NCI-H1092 (cell line): Measurements from ENCODE around the gene TRIP13.
"Not testable (repeated sequence)": the region's sequence is repeated elsewhere in the genome, so short reads cannot be mapped to it uniquely, and the experiment has no call there.

Experiments
- DNase-seq: peaks from one replicate; lab custom pipeline; 2025; lab: John Stamatoyannopoulos, UW

Gene TRIP13

DNA sequence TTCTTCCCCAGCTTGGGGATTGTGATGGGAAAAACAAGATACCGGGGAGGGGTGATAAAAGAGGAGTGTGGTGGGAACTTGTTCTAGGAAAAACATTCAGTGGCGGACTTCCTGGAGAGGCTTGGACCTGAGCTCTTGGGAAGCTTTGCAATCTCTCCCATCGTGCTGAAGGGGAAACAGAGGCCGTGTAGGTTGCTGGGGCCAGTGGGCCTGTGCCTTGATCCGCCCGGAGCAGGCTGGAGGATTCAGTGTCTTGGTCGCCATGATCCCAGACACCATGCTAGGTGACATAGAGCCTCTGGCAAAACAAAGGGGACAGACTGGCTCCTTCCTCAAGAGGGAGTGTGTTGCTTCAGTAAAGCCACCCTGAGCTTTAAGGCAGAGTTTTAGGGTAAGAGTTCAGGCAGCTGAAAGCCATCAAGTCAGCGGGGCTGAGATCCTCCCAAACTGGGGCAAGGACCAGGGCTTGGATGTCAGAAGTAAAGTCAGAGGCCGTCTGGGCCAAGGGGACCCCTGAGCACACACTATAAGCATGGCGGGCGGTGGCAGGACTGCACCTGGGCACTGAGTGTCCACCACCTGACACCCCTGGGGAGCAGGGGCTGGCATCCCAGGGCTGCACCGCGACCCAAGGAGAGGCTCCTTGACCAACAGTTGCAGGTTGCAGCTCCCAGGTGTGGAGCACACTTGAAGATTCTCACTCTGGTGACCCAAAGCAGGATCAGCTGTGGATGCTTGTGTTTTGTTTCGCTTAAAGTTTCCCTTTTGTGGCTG, 44.7 kb downstream of the TRIP13 start:
- no peak for DNase-seq

- DNase-seq: no peak
Observed at GRCh38 chr5:939368-939767, 46.7 kb downstream of the TRIP13 start.

DNA sequence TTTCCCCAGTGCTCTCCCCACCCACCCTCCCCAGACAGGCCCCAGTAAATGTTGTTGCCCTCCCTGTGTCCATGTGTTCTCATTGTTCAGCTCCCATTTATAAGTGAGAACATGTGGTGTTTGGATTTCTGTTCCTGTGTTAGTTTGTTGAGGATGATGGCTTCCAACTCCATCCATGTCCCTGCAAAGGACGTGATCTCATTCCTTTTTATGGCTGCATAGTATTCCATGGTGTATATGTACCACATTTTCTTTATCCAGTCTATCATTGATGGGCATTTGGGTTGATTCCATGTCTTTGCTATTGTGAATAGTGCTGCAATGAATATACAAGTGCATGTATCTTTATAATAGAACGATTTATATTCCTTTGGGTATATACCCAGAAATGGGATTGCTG, 48.1 kb downstream of the TRIP13 start:
- DNase-seq: not testable (repeated sequence)

GRCh38 chr5:943201-943917, 50.7 kb downstream of the TRIP13 start:
- no peak for DNase-seq

DNA sequence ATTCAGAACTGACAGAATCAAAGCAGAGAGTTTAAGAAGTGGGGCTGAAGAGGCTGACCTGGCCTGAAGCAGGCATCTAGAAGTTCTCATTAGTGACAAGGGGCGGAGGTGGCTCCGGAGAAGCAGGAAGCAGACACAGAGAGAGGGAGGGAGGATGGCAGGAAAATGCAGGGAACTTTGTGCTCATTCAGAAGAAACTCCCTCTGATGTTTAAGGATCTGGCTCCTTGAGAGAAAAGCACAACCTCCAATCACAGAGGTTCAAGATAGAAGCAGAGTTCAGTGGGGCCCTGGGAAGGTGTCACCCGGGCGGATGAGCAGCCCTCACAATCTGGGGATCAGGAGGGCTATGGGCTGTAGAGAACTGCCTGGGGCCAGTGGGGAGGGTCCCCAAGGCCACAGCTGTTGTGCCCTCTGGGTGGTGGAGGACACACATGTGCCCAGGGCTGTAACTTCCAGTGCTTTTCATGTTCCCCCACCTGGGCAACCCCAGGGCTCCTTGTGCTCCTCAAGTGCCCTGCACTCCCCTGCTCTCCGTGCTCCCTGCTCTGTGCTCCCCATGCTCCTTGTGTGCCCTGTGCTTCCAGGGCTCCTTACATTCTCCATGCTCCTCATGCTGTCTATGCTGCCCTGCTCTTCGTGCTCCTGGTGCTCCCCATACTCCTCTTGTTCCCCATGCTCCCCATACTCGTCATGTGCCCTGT, 51.4 kb downstream of the TRIP13 start:
- no peak for DNase-seq

GRCh38 chr5:944621-944927, 51.9 kb downstream of the TRIP13 start:
- no peak for DNase-seq

- DNase-seq: no peak
Observed at GRCh38 chr5:944992-945685, 52.5 kb downstream of the TRIP13 start.

DNA sequence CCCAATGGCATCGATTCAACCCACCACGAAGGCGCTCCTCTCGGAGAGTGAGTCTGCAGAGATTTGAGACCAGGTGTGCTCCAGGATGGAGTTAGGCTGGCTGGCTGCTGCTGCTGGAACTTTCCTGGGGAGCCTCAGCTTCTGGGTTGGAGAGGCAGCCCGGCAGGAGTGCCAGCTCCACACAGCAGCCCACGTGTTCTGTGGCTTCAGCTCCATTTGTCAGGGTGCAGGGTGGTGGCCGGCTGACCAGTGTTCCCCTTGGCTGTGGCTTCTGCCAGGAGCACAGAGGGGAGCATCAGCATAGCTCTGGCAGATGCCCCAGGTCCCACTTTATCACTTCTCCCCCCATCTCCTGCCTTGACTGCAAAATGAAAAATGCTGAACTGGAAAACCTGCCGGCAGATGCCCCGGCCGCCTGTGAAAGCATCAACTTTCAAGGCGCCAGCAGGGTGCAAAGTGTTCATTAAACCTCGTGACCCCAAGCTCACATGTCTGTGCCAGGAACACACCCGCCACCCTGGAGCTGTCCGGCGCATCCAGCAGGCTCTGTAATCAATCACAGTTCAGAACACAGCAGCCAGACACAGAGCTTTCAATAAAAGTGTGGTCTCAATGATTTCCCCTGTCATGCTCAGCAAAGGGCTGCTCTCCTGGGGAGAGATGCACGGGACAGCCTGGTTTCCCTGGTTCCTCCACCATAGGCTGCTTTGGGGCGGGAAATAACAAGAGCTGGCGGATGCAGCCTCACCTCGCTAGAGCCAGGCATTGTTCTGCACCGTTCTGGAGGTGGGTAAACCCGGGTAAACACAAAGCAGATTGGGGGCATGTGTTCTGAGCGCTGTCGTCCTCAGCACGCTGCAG, 53.2 kb downstream of the TRIP13 start:
- peak; percentile 28 for DNase-seq

DNA sequence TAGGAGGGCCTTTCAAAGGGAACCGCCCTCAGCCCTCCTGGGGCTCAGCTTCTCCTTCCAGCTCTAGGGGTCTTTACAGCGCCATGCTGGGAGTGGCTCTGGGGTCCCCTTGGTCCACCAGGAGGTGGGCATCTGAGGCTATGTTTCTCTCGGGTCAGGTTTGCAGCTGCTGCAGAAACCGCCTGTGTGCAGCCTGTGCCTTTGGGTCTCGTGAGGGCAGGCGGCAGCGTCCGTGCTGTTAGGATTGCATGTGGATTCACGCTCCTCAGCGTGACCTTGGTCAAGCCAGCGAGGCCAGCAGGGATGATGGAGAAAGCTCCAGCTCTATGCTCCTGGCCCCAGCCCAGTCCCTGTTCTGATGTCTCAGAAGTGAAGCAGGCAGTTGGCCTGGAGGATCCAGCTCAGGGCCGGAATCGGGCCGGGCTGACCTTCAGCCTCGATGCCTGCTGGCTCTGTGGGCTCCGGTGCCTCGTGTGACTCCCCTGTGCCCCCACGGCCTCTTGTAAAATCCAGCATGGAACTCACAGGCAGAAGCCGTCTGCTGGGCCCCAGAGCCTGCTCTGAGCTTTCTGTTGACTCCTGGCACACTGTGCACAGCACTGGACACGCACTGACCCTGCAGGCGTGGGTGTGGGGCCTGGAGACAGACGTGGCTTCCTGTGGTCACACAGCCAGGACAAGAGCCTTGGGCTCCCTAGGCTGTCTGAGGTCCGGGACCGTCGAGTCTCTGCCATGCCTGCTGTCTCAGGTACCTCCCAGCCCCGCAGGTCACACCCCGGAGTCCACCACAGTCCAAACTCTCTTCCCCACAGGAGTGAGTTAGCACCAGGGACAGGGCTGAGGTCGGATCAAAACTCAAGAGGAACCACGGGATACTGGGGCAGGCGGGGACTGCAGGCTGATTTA, 54.3 kb downstream of the TRIP13 start:
- DNase-seq: no peak

- no peak for DNase-seq
Observed at GRCh38 chr5:947626-948471, 55.2 kb downstream of the TRIP13 start.

GRCh38 chr5:948472-949274, 56.0 kb downstream of the TRIP13 start:
- DNase-seq: no peak

DNA sequence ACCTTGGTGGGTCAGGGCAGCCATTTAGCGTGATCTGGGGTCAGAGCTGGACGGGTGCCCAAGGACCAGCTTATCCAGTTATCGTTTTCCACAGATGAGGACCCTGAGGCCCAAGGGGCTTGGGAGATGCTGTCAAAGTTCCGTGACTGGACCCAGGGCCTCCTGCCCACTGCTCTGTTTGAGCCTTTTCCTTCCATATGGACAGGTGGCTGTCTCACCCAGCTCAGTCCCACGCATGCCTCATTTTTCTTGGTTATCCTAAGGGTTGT, 56.5 kb downstream of the TRIP13 start:
- no peak for DNase-seq

DNA sequence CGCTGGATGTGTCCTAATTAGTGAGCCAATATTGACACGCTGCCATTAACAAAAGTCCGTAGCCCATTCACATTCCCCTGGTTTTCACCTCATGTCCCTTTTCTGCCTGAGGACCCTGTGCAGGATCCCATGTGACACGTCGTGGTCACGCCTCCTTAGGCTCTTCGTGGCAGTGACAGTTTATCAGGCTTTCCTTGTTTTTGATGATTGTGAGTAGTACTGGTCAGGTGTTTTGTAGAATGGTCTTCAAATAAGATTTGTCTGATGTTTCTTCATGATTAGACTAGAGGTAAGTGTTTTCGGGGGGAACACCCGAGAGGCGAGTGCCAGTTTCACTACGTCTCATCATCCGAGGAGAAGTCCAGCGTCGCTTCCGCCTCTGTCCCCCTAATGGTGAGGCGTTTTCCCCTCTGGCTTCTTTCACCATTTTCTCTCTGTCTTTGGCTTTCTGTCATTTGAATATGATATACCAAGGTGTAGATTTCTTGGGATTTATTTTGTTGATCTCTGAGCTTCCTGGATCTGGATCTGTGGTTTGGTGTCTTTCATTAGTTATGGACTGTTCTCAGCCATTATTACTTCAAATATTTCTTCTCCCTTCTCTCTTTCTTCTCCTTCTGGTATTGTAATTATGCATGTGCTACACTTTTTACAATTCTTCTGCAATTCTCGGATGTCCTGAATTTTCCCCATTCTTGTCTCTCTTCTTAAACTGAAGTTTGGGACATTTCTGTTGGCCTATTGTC, 57.3 kb downstream of the TRIP13 start:
- DNase-seq: no peak

- no peak for DNase-seq
Observed at GRCh38 chr5:951940-952596, 59.4 kb downstream of the TRIP13 start.

DNA sequence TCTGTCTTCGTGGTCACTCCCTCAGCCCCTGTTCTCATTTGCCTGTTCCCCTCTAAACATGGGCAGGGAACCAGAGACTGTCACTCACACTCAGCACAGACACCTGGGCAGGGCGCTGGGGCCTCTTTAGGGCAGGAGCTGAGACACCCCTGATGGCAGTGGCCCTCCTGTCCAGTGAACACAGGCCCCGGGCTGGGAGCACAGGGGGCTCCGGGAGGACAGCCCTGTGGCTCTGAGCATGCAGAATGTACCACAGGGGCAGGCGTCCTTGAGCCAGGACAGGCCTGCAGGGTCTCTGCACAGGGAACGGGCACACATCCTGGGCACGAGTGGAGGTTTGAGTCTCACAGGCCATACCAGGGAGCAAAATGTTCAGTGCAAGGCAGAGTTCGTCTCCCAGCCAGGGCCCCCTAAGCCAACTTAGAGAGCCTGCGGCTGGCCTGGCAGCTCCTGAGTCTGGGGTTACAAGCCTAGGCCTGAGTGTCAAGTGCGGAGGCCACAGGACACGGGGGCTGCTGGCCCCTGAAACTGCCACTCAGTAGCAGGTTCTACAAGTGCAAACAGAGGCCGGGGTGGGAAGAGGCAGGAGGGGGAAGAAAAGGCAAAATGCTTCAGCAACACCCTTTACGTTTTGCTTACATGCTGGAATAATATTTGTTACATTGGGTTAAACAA, 60.0 kb downstream of the TRIP13 start:
- no peak for DNase-seq

GRCh38 chr5:953535-954449, 61.1 kb downstream of the TRIP13 start:
- DNase-seq: no peak
